ENCODE results near the gene PLEKHG3.

Gene PLEKHG3

GRCh38 chr14:64764641-64765520 is 60.7 kb downstream of the PLEKHG3 start:
- TF ChIP-seq L3MBTL2 (conservative IDR thresholded peaks at IDR 0.05): peak; percentile 71
- TF ChIP-seq HDGF (IDR thresholded peaks at IDR 0.05; ENCODE audit: borderline replicate concordance): peak; percentile 68; the same call in 1 of the 2 replicates
- TF ChIP-seq SUZ12 (IDR thresholded peaks at IDR 0.05): no peak
- POLR2A ChIA-PET: interaction anchor here (0.9 to 1.0 kb wide), 4 partner anchors 11 to 260 kb away, joined by 3 to 4 read pairs (median 4); no protein-coding TSS in a partner anchor
- peak; percentile 85 for DNase-seq (ENCODE audit: extremely low spot score)
- CTCF ChIA-PET: interaction anchor here (0.6 to 1.7 kb wide), 14 partner anchors 9 to 127 kb away, joined by 3 to 13 read pairs (median 4); no protein-coding TSS in a partner anchor

GRCh38 chr14:64765740-64766302 is 61.6 kb downstream of the PLEKHG3 start:
- no peak for DNase-seq (ENCODE audit: extremely low spot score)
- ChIA-PET POLR2A (no interaction called here), CTCF (interaction anchor here (0.9 to 1.7 kb wide), 4 partner anchors 15 to 126 kb away, joined by 3 to 11 read pairs (median 4); no protein-coding TSS in a partner anchor)
- TF ChIP-seq L3MBTL2 (conservative IDR thresholded peaks at IDR 0.05): no peak
- TF ChIP-seq ZNF384 (IDR thresholded peaks at IDR 0.05): no peak
- TF ChIP-seq SUZ12 (IDR thresholded peaks at IDR 0.05): no peak
- TF ChIP-seq TARDBP (IDR thresholded peaks at IDR 0.05): 0 out of 2 replicates have a peak, but pooled peaks have one; percentile 23
- no peak for TF ChIP-seq FOXA1 (IDR thresholded peaks at IDR 0.05)
- TF ChIP-seq BHLHE40 (IDR thresholded peaks at IDR 0.05; ENCODE audit: borderline replicate concordance): no peak
- no peak for TF ChIP-seq PKNOX1 (IDR thresholded peaks at IDR 0.05)
- TF ChIP-seq ARNT (IDR thresholded peaks at IDR 0.05): no peak

- TF ChIP-seq TARDBP (IDR thresholded peaks at IDR 0.05) (no peak), CTBP1 (IDR thresholded peaks at IDR 0.05; ENCODE audit: borderline replicate concordance) (no peak), HDGF (IDR thresholded peaks at IDR 0.05; ENCODE audit: borderline replicate concordance) (no peak), FOXM1 (IDR thresholded peaks at IDR 0.05; ENCODE audit: borderline replicate concordance) (no peak), L3MBTL2 (conservative IDR thresholded peaks at IDR 0.05) (no peak), ELF4 (IDR thresholded peaks at IDR 0.05) (no peak), PKNOX1 (IDR thresholded peaks at IDR 0.05) (no peak), FOXK2 (IDR thresholded peaks at IDR 0.05) (no peak), ZNF384 (IDR thresholded peaks at IDR 0.05) (no peak), BHLHE40 (IDR thresholded peaks at IDR 0.05; ENCODE audit: borderline replicate concordance) (no peak), FOXA1 (IDR thresholded peaks at IDR 0.05) (no peak), ARNT (IDR thresholded peaks at IDR 0.05) (no peak), LEF1 (IDR thresholded peaks at IDR 0.05; ENCODE audit: borderline replicate concordance) (no peak), SUZ12 (IDR thresholded peaks at IDR 0.05) (no peak), NFRKB (IDR thresholded peaks at IDR 0.05) (no peak), SP1 (IDR thresholded peaks at IDR 0.05) (no peak)
- ChIA-PET POLR2A (no interaction called here), CTCF (no interaction called here)
- no peak for DNase-seq (ENCODE audit: extremely low spot score)
Measured at GRCh38 chr14:64766430-64767151, 62.4 kb downstream of the PLEKHG3 start.

DNA sequence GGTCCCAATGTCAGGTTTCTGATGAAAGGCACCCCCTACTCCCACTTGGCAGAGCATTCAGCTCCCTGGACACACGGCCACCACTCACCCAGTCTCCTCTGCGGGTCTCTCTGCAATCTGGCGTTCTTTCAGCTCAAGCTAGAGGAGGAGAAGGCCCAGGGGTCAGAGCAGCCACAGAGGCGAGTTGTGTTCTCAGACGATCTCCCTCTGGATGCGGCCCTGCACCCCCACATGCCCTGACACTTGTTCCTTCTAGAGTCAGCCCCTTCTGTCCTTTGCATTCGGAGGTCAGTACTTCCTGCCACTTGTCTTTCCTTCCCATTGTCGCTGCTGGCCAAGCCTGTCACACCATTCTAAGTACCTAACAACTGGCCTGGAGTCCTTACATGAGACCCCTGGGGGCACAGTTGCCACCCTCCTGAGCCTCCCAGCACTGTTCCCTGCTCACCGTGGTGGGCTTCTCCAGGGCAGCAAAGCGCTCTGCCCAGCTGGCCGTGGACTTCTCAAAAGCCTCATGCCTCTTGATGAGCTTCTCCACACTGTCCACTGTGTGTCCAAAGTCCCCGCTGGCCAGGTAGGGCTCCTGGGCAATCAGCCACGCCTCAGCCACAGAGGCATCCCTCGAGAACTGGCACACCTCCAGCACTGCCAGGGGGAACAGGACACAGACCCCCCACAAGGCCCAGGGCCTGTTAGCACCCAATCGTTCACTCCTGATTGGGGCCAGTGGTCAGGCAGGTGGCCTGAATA is 63.2 kb downstream of the PLEKHG3 start:
- ChIA-PET CTCF (interaction anchor here (1.0 kb wide), 1 partner anchor 114 kb away, joined by 4 read pairs; no protein-coding TSS in a partner anchor), POLR2A (interaction anchor here (0.8 kb wide), 1 partner anchor 101 kb away, joined by 3 read pairs; no protein-coding TSS in a partner anchor)
- TF ChIP-seq L3MBTL2 (conservative IDR thresholded peaks at IDR 0.05) (no peak), BHLHE40 (IDR thresholded peaks at IDR 0.05; ENCODE audit: borderline replicate concordance) (no peak), FOXA1 (IDR thresholded peaks at IDR 0.05) (no peak), SUZ12 (IDR thresholded peaks at IDR 0.05) (no peak), FOXK2 (IDR thresholded peaks at IDR 0.05) (no peak), ZNF384 (IDR thresholded peaks at IDR 0.05) (no peak), PKNOX1 (IDR thresholded peaks at IDR 0.05) (no peak), HDGF (IDR thresholded peaks at IDR 0.05; ENCODE audit: borderline replicate concordance) (no peak), TARDBP (IDR thresholded peaks at IDR 0.05) (no peak), LEF1 (IDR thresholded peaks at IDR 0.05; ENCODE audit: borderline replicate concordance) (no peak), SP1 (IDR thresholded peaks at IDR 0.05) (no peak), ARNT (IDR thresholded peaks at IDR 0.05) (no peak), FOXM1 (IDR thresholded peaks at IDR 0.05; ENCODE audit: borderline replicate concordance) (no peak)
- DNase-seq (ENCODE audit: extremely low spot score): no peak
